Neural progenitor cell (in vitro differentiated cells): ENCODE results near the gene HTD2.

Experiments
- CTCF ChIP-seq: fragments of 200-600 bp; sonication (generic); IDR thresholded peaks from 2 replicates; pipeline ENCODE4 v1.5.1; 2017; ENCODE audit warnings: antibody characterized with exemption, mild to moderate bottlenecking
- EZH2 ChIP-seq: fragments of 200-600 bp; sonication (generic); IDR thresholded peaks from 2 replicates; pipeline ENCODE4 v1.6.1; 2017; ENCODE audit warnings: antibody characterized with exemption, mild to moderate bottlenecking, moderate library complexity

GRCh38 chr3:58347984-58348383 is 41.7 kb downstream of the HTD2 start:
- TF ChIP-seq EZH2 (no peak), CTCF (no peak)
